HL-60/S4 treated with phorbol 12-myristate 13-acetate at 8.2 ng/mL for 4 days and 3 days (cell line): ENCODE results near the gene SCYGR1.
"Not testable (repeated sequence)": the region's sequence is repeated elsewhere in the genome, so short reads cannot be mapped to it uniquely, and the experiment has no call there.

ENCODE experiments used
- in situ Hi-C: fragments of 300-500 bp; cut with MboI; formaldehyde crosslinking; loops from 2 replicates; pipeline ENCODE4 v1.15.0; 2022; ENCODE audit warnings: low sequenced_read_pairs

Gene SCYGR1

GRCh38 chr2:227404585-227405271 is 17.0 kb upstream of the SCYGR1 start:
- in situ Hi-C loops = no loop called here

DNA sequence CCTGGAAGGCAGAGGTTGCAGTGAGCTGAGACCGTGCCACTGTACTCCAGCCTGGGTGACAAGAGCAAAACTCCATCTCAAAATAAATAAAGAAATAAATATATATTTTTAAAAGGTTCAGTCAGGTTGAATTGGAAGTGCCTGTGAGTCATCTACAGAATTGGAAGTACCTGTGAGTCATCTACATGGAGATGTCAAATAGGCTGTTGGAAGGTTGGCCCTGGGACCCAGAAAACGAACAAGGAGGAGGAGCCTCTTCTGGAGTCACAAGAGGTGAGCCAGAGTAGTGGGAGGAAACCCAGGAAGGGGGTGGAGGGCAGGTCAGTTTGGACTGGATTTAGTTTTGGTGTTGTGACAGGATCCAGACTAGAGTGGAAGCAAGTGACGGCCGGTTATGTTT is 15.2 kb upstream of the SCYGR1 start:
- in situ Hi-C loops = no loop called here

GRCh38 chr2:227402321-227402720 is 14.6 kb upstream of the SCYGR1 start:
- in situ Hi-C loops = no loop called here

DNA sequence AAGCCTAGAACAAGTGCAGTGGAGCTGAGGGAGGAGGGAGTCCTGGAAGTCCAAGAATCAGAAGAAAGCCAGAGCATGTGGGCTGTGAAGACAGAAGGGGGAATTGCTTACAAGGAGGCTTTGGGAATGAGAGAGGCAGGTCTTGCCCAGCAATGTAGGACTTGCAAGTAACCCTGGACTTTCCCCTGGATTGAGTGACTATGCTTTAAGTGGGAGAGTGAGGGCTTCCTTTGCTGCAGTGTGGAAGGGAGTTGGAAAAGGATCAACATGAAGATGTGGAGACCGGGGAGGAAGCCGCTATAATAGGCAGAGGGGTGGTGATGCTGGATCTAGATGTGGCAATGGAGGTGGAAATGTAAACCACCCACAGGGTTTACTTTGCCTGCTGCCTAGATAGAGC is 13.8 kb upstream of the SCYGR1 start:
- in situ Hi-C loops = no loop called here

DNA sequence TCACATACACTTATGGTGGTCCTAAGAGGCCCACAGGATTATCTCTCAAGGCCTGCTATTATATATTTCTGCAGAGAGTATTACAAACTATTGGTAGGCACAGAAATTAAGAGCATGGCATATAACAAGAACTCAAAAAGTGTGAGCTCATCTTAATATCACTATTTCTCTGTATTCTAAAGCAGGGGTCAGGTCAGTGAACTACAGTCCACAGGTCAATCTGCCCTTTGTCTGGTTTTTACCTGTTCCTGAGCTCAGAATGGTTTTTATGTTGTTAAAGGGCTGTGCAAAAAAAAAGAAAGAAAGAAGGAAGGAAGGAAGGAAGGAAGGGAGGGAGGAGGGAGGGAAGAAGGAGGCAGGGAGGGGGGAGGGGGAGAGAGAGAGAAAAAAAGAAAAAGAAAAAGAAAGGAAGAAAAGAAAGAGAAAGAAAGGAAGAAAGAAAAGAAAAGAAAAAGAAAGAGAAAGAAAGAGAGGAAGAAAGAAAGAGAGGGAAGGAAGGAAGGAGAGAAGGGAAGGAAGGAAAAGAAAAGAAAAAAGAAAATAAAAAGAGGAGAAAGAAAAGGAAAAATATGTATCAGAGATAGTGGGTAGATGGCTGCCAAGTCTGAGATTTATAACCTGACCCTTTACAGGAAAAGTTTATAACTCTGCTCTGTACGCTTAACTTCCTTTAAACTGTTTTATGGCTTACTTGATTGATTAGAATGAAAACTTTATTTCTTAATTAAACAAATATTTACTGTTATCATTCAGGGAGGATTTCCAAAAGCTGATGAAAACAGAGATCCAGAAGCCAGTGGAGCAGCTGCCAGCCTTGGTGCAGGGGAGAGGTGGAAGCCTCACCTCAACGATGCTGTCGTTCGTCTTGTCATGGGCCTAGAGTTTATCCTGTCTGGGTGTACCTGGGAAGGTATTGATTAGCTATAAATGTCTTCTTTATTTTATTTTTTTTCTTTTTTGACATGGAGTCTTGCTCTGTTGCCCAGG is 11.2 kb upstream of the SCYGR1 start:
- in situ Hi-C loops = no loop called here

DNA sequence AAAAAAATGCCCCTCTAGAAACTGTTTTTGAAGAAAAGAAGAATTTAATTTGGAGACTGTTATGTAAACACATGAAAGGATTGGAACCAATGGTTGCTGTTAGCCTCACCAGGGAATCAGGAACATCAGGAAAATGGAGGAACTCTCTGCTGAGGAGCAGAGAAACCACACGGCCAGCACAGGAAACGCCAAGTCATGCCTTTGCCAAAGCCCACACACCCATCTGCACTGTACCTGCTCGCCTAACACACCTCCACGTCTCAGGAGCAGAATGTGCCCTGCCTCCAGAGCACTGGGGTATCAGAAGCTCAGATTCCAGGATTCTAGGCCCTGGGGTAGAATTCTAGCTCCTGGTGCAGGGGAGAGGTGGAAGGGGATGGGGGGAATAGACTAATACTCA is 9.8 kb upstream of the SCYGR1 start:
- in situ Hi-C loops = no loop called here

DNA sequence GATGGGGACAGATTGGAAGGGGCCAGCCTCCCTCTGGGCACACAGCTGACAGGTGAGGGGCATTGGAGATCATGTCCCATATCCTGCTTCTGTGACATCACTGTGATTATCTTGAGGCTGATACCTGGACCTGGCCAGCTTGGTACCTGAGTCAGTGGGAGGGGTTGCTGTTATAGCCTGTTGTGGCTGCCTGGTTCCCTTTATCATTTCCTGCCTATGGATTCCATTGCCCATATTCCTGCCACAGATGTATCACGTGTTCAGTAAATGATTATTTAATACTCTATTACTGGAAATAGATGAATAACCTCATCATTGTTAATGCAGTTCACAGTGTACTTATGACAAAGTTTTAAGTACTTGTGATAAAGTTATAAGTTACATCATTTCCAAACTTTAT is 7.8 kb upstream of the SCYGR1 start:
- in situ Hi-C loops = no loop called here

GRCh38 chr2:227394401-227394800 is 6.7 kb upstream of the SCYGR1 start:
- in situ Hi-C loops = no loop called here

DNA sequence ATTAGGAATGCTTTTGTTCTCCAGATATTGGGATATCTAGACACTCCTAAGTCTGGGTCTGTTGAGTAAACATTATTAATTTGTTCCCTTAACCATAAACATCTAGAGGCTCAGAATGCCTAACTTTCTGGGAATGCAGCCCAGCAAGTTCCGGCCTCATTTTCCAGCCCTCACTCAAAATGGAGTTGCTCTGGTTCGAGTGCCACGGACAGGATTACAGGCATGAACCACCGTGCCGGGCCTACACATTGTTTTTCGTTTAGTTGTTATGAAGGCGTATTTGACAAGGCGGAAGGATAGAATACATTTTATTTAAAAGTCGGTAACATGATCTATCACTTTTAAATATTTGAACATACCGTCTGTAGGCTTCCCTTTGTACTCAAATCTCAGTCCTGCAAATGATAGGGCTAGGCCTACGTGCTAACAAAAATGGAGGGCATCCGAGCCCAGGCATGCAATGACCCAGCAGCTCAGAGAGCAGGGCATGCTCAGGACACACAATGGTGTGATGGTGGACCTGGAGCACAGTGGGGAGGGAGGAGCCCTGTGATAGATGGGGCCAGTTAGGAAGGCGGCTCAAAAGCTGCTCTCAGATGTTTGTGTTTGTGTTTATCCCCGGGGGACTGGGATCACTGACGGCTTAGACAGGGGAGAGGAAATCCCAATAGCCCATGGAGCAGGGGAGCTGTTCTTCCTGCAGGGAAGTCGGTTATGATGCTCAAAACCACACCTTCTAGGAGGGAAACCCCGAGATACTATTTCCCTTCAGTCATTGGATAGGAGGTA is 2.9 kb upstream of the SCYGR1 start:
- in situ Hi-C loops = no loop called here

DNA sequence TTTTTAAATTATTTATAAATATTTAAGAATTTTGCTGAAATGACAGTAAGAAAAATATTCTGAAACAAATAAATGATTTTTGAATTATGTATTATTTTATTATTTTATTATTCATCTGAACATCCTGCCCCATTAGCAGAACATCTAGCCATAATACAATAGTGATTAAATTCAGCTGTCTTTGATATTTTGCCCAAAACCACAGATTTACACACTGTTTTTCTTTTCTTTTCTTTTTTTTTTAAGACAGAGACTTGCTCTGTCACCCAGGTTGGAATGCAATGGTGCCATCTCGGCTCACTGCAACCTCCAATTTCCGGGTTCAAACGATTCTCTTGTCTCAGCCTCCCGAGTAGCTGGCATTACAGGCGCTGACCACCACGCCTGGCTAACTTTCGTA is 1.9 kb upstream of the SCYGR1 start:
- in situ Hi-C loops = no loop called here

GRCh38 chr2:227389231-227389630 is 1.5 kb upstream of the SCYGR1 start:
- in situ Hi-C loops = no loop called here

DNA sequence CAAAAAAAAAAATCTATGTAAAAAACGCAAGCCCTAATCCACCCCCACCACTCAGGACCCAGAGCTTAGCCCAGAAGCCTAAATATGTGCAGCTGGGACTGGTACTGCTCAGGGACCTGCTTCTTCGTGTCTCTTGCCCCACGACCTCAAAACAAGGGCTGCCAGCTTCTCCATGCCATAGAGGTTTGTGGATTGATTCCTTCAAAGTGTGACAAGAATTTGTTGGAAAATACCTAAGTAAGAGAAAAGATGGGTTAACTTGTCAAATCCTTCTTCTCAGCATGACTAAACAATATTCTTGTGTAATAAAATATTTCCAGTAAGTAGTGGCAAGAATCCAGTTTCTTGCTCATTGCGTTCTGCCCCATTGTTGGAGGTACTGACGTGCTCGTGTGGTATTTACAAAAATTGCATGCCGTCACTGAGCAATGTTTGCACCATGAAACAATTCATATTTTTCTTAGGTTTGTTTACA is 825 bp upstream of the SCYGR1 start:
- in situ Hi-C loops = no loop called here

- in situ Hi-C loops = no loop called here
Observed at GRCh38 chr2:227386630-227387029, 1.1 kb downstream of the SCYGR1 start.

DNA sequence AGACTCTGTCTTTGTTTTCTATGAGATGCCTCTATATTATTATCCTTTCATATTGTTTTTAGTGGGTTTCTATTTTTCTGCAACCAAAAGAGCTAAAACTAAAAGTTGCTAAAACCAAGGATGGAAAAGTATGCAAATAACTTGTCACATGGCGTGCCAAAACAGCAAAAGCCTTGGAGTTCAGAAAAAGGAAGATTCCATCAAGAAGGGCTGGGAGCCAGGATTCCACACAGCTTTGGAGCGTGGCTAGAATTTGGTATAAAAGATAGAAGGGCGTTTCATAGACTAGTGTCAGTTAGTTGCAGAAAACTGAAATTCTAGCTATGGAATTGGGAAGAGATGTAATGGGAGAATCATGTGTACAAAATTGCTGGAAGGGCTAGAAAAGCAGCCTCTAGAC is 4.1 kb downstream of the SCYGR1 start:
- in situ Hi-C loops = no loop called here

- in situ Hi-C loops = not testable (repeated sequence)
Observed at GRCh38 chr2:227382241-227382835, 5.4 kb downstream of the SCYGR1 start.

GRCh38 chr2:227379095-227379494 is 8.7 kb downstream of the SCYGR1 start, which contains the start of gene TM4SF20:
Gene TM4SF20, minus strand, starts transcription at chr2:227379306. Its CDS starts 38 bp downstream, at chr2:227379268.
- in situ Hi-C loops = no loop called here

- in situ Hi-C loops = no loop called here
Observed at GRCh38 chr2:227378371-227378782, 9.4 kb downstream of the SCYGR1 start.

DNA sequence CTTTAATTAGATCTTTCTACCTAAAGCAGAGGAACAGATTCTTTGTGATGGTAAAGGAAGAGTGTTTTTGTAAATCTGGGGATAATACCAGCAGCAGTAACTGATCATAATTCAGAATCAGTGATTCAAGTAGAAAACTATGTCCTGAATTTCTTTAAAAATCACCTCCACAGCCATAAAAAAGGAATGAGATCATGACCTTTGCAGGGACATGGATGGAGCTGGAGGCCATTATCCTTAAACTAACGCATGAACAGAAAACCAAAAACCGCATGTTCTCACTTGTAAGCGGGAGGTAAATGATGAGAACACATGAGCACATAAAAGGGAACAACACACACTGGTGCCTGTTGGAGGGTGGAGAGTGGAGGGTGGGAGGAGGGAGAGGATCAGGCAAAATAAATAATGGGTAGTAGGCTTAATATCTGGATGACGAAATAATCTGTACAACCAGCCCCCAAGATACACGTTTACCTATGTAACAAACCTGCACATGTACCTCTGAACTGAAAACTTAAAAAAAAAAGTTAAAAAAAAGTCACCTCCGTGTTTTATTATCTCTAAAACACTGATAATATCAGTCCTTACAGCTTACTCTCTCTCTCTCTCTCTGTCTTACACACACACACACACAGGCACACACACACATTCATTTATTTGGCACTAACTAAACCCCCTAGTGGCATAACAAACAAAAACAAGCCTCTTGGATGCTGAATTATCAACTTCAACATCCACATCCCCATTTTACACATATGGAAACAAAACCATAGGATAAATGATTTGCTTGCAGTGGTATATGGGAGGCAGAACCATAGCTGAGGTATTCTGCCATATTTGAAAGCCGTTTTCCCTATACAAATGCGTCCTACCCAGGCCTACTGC is 10.0 kb downstream of the SCYGR1 start:
- in situ Hi-C loops = no loop called here

GRCh38 chr2:227376656-227377396 is 10.9 kb downstream of the SCYGR1 start:
- in situ Hi-C loops = no loop called here
